Measurements from ENCODE around the gene AP1S2.

- no peak for TF ChIP-seq EZH2 (IDR thresholded peaks at IDR 0.05)
- no peak for TF ChIP-seq POLR2AphosphoS5 (IDR thresholded peaks at IDR 0.05; ENCODE audit: borderline replicate concordance, low read depth, low read length)
Measured at GRCh38 chrX:15895334-15895733, 40.7 kb upstream of the AP1S2 start.

All from SK-N-MC (cell line).